GM21390 (cell line): Measurements from ENCODE around the gene CYSLTR2.
"Not testable (repeated sequence)": the region's sequence is repeated elsewhere in the genome, so short reads cannot be mapped to it uniquely, and the experiment has no call there.

ENCODE experiments used
- ATAC-seq: cut with Tn5 transposase; IDR thresholded peaks from one replicate; pipeline ENCODE4 v1.9.1; 2021; ENCODE audit not compliant: unreplicated experiment

Gene CYSLTR2

DNA sequence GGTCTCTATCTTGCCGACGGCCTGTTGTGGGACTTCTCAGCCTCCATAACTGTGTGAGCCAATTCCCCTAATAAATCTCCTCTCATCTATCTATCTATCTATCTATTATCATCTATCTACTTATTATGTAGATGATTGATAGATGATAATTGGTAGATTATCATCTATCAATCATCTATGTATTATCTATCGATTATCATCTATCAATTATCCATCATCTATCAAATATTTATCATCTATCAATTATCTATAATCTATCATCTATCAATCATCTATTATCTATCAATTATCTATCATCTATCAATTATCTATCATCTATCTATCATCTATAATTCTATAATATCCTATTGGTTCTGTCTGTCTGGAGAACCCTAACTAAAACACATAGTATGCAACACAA, 33.5 kb downstream of the CYSLTR2 start:
- ATAC-seq = no peak

DNA sequence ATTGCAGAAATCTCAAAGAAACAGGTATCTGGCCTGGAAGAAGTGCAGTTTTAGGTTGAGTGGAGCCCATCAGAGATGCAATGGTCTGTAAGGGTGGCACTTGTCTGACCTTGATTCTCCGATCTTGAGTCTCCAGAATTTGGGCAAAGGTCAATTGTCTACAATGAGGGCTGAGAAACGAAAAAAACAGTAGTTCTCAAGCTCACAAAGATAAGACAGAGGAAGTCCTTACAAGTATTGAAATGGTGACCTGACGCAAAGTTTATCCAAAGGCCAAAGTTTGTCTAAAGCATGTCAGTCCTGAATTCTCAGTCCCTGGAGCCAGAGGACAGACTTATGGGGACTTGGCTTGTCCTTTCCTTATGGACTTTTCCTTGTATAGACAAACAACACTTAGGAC, 40.3 kb downstream of the CYSLTR2 start:
- no peak for ATAC-seq

DNA sequence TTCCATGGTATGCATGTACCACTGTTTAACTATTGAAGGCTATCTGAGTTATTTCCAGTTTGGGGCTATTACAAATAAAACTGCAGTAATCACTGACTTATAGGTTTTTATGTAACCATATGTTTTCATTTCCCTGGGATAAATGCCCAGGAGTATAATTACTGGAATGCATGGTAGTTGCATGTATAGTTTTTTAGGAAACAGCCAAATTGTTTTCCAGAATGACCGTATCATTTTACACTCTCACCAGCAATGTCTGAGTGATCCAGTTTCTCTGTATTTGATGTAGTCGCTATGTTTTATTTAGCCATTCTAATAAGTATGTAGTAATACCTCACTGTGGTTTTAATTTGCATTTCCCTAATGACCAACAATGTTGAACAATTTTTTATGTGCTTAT, 42.0 kb downstream of the CYSLTR2 start:
- ATAC-seq = no peak

DNA sequence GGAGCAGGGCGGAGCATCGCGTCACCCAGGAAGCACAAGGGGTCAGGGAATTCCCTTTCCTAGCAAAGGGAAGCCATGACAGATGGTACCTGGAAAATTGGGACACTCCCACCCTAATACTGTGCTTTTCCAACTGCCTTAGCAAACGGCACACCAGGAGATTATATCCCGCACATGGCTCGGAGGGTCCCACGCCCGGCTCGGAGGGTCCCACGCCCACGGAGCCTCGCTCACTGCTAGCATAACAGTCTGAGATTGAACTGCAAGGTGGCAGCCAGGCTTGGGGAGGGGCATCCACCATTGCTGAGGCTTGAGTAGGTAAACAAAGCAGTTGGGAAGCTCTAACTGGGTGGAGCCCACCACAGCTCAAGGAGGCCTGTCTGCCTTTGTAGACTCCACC, 42.9 kb downstream of the CYSLTR2 start:
- not testable (repeated sequence) for ATAC-seq

DNA sequence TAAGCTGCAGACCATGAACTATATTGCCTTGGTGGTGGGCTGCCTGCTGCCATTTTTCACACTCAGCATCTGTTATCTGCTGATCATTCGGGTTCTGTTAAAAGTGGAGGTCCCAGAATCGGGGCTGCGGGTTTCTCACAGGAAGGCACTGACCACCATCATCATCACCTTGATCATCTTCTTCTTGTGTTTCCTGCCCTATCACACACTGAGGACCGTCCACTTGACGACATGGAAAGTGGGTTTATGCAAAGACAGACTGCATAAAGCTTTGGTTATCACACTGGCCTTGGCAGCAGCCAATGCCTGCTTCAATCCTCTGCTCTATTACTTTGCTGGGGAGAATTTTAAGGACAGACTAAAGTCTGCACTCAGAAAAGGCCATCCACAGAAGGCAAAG, 53.7 kb downstream of the CYSLTR2 start:
- ATAC-seq = no peak

DNA sequence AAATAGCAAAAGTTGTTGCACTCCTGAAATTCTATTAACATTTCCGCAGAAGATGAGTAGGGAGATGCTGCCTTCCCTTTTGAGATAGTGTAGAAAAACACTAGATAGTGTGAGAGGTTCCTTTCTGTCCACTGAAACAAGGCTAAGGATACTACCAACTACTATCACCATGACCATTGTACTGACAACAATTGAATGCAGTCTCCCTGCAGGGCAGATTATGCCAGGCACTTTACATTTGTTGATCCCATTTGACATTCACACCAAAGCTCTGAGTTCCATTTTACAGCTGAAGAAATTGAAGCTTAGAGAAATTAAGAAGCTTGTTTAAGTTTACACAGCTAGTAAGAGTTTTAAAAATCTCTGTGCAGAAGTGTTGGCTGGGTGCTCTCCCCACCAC, 55.0 kb downstream of the CYSLTR2 start:
- ATAC-seq = no peak

DNA sequence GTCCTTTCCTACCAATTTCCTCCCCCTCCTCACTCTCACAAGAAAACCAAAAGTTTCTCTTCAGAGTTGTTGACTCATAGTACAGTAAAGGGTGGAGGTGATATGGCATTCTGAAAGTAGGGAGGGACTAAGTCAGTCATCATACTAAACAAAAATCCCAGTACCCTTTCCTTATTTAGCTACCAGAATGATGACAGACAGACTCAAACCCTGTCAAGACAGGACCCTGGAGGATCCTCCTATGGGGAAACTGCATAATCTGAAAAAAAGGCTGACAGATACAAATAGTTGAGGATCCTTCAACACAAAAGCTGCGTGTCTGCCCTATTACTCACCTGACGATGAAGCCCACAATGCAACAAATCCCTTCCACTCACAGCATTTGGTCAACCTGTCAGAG, 55.5 kb downstream of the CYSLTR2 start:
- ATAC-seq = no peak

DNA sequence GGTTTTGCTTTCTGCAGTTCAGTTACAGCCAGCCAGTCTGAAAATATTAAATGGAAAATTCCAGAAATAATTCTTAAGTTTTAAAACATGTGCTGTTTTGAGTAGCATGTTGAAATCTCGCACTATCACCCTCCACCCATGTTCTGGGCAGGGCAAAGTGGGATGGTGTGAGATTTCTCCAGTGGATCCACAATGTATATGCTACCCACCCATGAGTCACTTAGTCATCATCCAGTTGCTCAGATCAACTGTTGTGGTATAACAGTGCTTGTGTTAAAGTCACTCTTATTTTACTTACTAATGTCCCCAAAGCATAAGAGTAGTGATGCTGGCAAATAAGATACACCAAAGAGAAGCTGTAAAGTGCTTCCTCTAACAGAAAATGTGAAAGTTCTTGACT, 56.4 kb downstream of the CYSLTR2 start:
- ATAC-seq = no peak

DNA sequence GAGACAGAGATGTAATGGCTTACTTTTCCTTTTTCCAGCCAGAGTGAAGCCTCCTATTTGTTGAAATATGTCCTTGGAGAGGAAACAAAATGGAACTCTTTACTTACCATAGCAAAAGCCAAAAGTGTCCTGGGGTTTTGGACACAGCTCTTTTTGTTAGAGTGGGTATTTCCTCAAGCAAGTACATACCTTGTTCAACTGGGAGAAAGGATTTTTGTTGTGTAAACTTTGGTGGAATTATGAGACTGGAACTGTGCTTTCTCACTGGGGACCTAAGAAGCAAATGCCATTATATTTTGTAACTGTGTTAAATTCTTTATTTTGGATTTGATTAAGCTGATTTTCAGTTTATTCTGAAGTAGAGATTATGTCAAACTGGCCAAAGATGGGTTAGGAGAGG, 58.4 kb downstream of the CYSLTR2 start:
- no peak for ATAC-seq

DNA sequence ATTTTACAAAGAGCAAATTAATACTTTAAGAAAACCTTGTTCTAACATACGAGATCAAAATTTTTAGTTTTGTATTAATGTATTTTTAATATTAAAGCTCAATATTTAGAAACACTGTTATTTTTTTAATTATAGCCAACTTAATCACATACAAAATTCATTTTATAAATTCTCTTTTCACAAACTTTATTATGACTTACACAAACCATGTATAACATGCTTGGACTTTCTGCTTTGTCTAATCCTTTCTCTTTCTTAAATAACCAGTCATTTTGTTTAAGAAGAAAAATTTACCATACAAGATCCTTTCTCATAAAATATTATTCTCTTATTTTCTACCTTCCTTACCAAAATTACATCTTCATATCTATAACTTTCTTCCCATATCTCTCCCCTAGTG, 62.2 kb downstream of the CYSLTR2 start:
- ATAC-seq = no peak

DNA sequence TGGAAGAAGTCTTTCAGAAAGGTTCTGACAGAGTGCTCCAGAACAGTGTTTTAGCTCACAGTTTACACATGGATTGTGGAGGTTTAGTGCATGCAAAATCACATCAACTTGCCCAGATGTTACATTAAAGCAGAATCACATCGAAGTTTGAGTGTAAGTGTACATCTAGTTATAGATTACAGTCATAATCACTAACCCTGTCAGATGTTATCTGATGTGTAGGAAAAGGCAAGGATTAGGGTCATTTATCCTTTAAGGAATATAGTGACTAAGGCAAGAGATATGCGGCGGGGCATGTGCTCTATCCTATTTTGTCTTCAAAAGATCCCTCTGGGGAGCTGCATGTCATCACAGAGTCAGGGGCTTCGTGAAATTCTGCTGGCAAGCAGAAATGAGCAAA, 66.9 kb downstream of the CYSLTR2 start:
- ATAC-seq = no peak

DNA sequence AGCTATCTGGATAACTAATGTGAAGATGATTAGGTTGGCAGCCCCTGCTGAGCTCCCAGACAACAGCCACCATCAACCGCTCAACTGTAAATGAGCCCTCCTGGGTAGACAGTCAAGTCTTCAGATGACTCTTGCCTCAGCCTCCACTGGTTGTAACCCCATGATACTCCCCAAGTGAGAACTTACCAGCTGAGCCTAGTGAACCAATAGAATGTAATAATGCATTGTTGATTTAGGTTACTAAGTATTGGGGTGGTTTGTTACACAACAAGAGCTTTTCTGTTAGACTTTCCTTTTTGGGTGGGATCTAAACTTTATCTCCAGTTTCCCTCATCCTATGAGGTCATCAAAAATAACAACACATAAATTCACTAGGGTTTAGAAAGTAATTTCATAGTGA, 69.4 kb downstream of the CYSLTR2 start:
- no peak for ATAC-seq

DNA sequence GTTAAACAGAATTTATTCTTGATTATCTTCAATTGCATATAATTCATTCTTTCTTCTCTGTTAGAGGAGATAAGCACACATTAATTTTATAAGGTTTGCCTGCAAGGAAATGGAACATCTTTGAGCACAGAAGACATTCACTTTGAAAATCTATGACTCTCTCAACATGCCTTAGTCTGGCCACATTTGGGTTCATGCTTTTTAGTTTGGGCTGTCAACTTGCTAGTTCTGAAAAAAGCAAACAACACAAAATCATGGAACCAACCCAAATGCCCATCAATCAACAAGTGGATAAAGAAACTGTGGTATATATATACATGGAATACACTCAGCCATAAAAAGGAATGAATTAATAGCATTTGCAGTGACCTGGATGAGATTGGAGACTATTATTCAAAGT, 71.5 kb downstream of the CYSLTR2 start:
- no peak for ATAC-seq

DNA sequence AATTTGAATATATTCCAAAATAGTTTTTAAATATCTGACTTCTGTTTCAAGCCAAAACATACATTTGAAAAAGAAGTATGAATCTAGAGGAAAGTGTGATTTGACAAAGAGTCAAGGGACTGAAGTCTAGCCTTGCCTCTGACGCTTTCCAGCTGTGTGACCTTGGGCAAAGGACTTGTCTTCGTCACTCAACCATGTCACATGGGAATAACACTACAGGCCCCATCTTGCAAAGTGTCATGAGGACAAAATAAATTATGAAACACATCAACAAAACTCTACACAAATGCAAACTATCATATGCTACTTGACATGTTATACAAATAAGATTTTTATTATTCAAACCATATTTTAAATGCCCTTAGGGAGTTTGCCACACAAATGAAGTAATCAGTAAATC, 73.0 kb downstream of the CYSLTR2 start:
- ATAC-seq = no peak

DNA sequence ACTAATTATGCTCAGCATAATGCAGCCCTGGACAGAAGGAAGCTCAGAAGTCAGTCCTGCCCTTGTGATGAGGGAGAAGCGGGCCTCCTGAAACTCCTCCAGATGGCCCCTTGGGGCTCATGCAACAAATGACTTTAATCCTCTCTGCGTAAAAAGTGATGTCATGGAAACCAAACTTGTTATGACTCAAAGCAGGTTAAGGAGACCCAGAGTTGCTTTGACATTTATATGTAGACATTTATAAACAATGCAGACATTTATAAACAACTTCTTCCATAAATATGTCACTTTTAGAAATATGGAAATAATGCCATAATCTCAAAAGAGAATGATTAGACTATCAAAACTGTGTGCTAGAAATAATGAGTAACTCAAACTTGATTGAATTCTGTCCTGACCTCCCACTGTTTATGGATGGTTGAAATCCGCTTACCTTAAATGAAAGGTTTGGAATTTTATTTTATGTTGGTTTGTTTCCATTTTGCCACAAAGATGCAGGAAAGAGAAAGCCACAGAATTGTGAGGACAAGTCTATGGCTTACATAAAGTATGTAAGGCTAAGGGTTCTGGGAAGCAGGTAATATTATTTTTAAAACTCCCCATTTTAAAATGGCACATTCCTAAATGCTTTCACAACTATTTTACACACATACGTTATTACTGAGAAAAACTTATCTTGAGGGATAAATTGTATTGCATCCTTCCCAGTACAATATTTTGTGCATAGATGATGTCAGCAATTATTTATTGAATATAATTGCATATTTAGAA, 73.7 kb downstream of the CYSLTR2 start:
- ATAC-seq = no peak

DNA sequence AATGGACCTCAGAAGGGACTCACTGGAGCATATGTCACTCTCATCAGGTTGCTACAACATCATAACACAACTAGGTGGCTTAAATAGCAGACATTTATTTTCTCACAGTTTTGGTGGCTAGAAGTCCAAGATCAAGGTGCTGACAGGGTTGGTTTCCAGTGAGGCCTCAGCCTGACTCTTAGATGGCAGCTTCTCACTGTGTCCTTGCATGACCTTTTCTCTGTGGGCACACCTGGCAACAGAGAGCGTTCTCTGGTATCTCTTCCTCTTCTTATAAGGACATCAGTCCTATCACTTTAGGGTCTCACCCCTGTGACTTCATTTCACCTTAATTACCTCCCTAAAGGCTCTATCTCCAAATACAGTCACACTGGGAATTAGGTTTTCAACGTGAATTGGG, 74.5 kb downstream of the CYSLTR2 start:
- ATAC-seq = no peak

DNA sequence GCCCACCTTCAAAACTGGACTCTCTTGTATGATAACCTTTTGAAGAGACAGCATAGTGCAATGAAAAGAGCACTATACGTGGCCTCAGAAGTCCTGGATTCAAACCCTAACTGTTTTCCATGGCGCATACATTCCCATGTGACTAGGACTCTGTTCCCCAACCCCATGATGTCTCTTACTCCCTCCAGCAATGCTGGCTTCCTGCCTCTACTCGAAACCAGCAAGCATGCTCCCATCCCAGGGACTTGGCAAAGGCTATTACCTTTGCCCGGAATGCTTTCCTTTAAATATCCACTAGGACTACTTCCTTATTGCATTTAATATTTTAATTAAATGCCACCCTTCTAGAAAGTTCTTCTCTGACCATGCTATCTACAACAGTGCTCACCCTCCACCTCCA, 75.1 kb downstream of the CYSLTR2 start:
- no peak for ATAC-seq

DNA sequence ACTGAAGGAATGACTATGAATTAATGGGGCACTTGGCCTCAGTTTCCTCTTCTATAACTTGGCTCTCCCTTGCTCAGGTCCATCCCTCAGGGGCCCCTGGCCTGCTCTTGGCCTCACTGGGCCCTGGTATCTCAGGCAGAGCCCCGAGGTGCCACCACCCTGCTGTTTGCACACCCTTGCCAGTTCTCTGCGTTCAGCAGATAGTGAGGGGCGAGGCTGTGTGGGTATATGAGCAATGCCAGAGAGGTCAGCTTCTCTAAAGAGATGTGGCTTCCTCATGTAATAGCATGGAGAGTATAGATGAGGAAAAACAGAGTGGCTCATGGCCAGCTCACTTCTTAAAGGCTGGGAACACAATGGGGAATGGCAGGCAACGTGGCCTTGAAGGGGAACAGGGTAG, 76.1 kb downstream of the CYSLTR2 start:
- no peak for ATAC-seq

DNA sequence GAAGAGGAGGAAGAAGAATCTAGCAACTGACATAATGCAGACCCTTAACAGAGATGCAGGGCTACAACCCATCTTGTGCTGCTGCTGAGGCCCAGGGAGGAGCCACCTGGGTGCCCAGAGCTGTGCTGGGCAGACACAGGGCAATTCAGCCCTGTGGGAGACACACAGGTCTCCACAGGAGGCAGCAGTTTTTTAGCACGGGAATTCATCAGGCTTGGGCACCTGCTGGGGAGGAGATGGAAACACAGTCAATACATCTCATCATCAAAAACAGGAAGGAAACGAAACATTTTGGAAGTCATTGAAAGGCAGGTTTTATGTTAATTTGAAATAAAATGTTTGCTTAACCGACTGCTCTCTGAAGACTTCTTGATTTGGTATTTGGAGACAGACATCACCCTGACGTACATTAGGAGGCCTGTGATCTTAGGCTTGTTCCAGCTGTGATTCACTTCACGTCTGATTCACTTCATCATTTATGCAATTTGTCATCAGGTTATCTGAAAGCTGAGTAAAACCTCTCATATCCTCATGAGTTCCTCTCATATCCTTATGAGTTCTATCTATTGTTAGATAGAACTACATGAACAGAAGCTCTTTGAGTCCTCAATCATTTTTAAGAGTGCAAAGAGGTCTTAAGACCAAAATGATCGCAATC, 77.4 kb downstream of the CYSLTR2 start:
- no peak for ATAC-seq

DNA sequence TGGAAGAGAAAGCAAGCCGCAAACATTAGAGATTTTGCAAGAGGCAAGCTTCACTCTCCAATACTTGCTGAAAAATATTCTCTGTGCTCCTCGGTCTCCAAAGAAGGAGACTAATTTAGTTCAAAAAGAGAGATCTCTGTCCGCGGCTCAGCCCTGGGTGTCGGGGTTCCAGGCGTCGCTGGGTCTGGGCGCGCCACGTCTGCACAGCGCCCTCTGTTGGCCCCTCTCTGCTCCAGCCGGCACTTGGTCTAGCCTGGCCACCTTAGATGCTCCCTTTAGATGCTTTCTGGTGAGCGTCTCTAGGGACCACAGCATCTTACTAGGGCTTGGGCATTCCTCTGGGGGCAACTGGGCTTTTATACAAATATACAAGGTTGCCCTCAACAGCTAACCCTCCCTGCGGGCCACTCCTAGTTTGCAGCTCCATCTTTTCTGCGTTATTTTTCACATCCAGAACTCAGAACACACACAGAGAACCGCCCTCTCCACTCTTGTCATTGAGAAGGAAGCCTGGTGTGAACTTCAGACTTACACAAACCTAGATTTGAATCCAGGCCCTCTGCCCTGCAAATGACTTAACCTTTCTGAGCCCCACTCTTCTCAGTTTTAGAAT, 78.3 kb downstream of the CYSLTR2 start:
- ATAC-seq = peak; percentile 81

DNA sequence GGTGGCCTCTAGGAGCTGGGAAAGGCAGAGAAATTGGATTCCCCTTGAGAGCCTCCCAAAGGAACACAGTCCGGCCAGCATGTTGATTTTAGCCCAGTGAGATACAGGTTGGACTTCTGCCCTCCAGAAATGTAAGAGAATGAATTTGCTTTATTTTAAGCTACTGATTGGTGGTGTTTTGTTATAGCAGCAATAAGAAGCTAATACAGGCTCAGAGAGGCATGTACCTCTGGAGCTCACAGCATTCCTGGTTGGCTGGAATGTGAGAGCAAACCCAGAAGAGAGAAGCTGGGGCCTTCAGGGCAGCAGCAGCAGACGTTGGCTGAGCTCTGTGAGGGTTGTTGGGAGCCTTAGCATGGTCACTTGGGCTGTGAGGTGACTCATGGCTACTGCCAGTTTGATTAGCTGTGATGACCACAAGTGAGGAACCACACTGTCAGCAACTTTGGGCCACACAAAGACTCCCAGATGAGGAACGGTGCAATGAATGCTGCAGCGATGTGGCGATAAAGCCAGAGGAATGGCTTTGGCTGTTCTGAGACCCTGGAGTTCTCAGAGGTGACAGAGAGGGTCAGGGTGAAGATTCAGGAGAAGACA, 80.1 kb downstream of the CYSLTR2 start:
- no peak for ATAC-seq

DNA sequence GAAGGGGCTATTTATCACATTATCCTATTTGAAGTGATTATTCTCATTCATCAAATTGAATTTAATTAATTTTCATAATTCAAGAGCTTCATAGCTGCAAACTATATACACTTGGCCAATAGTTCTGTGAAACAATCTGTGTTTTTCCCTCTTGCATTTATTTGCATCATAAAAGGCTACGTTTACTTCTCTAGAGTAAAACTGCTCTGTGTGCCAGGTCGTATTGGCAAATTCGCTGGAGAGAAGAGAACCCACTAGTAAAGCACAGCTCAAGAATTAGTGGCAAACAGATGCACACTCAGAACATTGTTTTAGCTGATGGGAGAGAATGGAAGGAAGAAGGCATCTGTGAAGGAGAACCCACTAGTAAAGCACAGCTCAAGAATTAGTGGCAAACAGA, 81.8 kb downstream of the CYSLTR2 start:
- ATAC-seq = no peak
